GM19035 (cell line): ENCODE data around the gene NECTIN4.

ENCODE experiments used
- ATAC-seq: cut with Tn5 transposase; IDR thresholded peaks from one replicate; pipeline ENCODE4 v1.9.1; 2021; ENCODE audit not compliant: unreplicated experiment

The NECTIN4 gene

DNA sequence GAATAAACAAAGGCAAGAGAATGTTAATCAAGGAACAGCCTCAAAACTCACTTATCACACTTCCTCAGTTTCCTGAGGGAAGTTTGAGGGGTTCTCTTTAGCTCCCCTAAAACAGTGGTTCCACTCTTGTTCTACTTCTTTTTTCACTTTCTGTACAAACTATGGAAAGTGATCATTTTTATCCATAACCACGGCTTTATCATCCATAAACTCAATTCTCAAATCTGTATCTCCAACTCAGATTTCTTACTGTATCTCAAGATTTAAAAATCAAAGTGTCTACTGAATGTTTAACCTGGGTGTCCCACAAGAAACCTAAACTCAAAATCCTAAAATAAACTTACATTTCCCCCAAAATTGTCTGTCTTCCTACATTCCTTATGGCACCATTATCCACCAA, 24.6 kb upstream of the NECTIN4 start:
- no peak for ATAC-seq

DNA sequence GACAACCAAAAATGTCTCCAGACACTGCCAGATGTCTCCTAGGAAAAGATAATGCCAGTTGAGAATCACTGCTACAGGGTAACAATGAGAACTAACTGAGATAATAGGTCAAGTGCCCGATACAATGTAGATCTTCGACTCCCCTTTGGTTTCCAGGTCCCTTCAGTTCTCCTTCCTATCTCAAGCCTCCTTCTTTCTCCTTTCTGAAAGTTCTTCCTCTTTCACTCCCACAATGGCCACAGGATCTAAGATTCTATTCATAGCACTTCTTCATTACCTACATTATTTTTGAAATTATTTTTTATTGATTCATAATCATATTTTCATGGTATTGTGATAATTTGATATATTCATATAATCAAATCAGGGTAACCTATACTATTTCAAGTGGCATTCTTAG, 22.2 kb upstream of the NECTIN4 start:
- no peak for ATAC-seq

DNA sequence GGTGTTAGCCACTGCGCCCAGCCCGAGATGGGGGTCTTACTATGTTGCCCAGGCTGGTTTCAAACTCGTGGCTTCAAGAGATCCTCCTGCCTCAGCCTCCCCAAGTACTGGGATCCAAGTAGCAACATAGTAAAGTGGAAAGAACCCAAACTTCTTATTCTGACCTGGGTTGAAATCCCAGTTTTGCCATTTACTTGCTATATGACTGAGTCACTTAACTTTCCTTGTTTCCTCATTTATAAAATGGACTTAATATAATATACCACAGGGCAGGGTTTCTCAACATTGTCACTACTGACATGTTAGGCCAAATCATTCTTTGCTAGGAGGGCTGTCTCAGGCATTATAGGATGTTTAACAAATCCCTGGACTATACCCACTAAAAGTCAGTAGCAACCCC, 21.8 kb upstream of the NECTIN4 start:
- no peak for ATAC-seq

DNA sequence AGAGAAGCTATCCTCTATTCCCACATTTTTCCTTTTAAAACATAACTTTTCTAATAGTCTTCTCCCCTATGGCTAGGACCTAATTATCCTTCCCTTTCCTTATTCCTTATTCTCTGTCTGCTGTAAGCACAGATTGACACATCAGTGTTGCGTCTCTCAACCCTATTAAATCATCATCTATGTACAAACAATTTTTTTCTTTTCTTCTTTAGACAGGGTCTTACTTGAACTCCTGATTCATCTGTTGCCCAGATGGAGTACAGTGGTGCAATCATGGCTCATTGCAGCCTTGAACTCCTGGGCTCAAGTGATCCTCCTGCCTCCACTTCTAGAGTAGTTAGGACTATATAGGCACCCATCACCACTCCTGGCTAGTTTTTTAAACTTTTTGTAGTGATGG, 17.1 kb upstream of the NECTIN4 start:
- no peak for ATAC-seq

DNA sequence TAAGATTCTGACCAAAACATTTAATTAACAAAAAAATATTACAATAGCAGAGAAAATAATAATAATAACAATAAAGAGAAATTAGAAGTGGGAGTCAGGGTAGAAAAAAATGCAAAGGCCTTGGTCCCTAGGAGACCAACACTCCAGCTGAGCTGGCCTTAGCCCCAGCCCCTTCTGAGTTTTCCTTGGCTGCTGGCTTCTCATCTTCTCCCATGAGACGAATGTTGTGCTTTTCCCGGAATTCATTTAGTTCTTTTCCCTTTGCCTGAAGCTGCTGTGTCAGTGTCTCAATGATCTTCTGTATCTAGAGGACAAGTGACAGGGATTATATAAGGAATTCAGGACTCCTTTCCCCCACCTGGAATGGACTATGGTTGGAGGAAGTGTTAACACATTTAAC, 11.2 kb upstream of the NECTIN4 start:
- no peak for ATAC-seq

DNA sequence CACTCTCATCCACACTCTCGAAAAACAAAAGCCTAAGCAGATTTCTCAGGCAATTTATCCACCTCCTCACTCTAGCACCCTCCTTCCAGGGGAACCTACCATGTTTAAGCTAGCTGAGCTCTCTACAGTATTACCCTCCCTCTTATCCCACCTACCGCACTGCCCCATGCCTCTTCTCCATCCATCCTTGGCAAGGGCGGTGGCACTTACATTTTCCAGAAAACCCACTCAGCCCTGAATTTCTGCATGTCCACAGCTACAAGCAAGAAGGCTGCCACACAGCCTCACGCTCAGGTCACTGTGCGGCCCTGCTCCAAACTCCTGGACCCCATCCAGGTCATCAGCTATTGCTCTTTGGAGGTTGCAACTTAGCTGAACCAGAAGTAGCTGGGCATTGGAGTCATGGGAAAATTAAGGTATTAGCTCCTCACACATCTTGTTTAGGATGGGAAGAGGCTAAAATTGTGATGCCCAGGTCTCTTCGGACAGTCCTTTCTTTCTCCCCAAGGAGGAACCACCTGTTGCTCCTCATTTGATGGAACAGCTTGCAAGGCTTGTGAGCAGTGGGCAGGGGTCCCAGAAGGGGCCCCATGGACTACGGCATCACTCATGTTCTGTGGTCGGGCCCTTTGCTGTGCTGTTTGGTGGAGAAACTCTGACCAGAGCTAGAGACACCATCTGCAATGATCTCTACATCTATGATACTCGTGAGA, 9.9 kb upstream of the NECTIN4 start:
- ATAC-seq, result no peak

DNA sequence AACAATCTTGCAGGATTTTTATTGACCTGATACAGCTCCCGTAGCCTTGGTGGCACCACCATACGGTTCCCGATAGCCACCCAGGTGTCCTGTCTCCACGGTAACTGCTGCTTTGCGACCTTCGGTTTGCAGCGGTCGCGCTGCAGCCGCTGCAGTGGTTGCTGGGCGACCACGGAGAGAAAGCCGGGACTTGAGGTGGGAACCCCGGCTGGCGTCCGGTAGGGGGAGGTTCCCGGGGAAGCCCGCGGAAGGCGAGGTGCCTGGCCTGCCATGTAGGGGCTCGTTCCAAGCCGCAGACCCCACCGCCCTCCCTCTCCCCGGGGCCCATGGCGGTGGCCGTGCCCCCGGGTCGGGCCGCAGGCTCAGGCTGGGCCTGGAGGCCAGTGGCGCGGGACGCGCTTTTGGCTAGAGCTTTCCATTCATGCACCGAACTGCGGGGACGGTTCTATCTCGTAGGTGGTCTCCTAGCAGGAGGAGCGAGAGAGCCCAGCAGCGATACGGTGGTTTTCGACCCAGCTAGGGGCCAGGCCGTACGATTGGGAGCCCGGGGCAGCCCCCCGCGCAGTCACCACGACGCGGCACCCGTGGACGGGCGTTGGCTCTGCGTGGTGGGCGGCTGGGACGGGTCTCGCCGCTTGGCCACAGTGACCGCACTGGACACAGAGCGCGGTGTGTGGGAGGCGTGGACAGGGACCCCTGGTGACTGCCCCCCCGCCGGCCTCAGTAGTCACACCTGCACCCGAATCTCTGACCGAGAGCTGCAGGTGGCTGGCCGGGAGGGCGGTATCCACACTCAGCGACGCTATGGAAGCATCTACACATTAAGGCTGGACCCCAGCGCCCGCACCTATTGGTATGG, 9.1 kb upstream of the NECTIN4 start, which contains the start of gene KLHDC9:
KLHDC9 (plus strand) TSS at position 152 of the 859 bp plus-strand sequence; CDS start at position 327, 175 bp downstream.
- ATAC-seq, result peak; percentile 78

DNA sequence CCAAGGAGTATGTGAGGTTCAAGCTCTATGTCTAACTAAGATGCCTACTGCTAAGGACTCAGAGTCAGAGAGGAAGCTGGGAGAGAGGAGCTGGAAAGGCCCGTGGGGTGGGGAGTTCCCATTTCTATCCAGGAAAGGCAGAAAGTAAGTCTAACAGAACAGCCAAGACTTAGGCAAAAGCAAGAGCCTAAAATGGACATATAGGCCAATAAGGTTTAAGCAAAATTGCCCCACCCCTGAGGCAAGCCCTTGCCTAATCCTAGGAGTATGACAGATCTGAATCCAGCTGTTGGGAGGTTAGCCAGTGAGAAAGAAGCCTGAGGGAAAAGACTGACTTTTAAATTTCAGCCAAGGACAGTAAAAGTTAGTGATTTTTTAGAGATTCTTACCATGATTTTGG, 7.2 kb upstream of the NECTIN4 start:
- ATAC-seq, result no peak

DNA sequence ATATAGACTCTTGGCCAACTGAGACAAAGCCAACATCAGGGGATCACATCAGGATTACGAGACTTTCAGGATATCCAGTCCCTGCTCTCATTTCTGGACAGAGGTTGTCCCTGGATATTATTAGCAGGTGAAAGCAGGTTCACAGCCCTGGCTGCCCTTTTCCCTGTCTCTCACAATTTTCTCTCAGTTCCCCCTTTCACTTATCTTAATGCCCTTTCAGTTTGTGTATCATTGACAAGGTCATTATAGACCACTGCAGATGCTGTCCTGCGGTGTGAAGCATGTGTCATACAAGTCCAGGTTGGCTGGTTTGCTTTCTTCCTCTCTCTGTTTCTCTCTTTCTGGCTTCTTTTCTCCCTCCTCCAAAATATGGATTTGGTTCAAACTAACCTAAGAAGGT, 6.7 kb upstream of the NECTIN4 start:
- ATAC-seq, result no peak

DNA sequence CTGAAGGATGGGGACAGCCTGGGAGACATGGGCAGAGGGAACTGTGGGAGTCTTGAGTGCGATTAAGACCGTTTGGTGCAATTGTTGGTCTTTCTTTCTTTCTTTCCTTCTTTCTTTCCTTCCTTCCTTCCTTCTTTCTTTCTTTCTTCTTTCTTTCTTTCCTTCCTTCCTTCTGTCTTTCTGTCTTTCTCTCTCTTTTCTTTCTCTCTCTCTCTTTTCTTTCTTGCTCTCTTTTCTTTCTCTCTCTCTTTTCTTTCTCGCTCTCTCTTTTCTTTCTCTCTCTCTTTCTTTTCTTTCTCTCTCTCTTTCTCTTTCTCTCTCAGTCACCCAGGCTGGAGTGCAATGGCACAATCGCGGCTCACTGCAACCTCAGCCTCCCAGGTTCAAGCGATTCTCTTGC, 5.9 kb upstream of the NECTIN4 start:
- no peak for ATAC-seq

DNA sequence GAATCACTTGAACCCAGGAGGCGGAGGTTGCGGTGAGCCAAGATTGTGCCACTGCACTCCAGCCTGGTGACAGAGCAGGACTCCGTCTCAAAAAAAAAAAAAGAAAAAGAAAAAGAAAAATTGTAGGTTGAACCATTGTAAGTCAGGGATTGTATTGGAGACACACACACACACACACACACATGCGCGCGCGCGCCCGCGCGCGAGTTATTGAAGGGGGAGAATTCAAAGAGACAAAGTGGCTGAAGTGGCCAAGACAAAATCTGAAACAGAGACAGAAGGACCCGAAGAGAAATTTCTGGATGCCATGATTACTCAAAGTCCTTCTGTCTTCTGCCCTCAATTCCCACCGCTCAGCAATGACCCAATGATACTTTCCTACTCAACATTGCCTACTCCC, 5.1 kb upstream of the NECTIN4 start:
- ATAC-seq, result no peak

DNA sequence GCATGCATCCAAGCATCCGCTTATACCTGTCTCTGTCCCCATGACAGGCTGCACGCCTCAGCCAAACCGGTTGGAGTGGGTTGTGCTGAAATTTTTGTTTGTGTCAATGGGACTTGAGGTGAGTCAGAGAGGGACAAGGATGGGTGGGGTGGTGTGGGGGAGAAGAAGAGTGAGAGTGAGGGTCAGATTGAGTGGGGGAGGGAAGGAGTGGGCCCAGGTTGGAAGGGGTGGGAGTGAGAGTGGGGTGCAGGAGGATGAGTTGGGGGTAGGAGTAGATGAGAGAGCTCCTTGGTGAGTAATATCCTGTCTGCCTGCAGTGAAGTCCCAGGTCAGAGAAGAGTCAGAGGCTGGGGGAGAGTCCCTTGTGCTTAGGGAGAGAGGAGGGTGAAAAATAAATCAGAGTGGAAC, 3.3 kb upstream of the NECTIN4 start:
- ATAC-seq, result no peak

DNA sequence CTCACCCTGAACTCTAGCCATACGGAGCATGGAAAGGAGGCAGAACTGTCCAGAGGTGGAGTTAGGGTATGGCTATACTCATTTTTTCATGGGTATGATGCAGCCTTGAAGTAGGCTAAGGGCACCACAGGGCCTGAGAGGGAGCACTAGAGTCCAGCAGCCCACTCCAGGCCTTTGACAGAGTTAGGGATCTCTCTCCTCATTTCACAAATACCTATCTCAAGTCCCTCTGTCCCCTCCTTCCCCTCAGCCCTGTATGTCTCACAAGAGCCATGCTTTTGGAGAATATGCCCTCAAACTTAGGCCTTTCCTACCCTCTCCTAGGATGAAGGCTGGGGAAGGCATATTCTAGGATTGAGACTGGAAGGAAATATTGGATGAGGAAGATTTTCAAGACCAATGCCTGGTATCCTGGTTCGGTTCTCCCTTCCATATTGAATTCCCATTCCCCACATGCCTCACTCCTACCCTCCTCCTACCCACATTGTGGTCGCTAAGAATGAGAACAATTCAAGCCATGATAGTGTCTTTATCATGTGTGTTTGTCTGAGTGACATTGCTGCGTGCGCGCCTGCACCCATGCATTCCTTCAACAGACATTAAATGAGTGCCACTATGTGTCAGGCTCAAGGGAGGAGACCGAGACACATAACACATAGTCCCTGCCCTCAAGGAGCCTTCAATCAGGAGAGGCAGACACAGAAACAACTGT, 2.6 kb upstream of the NECTIN4 start:
- ATAC-seq, result no peak

DNA sequence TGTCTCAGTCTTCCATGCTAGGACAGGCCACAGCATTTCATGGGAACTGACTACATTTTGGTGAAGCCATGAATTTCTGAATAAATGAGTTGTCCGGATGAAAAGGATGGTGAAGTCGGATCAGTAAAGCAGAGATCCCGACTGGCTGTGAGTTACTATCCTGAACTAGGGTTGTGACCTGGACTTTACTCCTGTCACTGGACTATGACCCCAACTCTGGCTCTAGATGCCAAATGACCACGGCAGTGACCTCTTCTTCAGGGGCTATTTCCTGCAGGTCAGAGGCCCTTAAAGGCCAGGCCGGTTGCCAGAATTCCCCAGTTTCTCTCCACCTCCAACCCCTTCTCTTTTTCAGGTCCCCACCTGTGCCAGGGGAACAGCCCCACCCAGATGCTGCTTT, 1.7 kb upstream of the NECTIN4 start:
- ATAC-seq, result no peak

DNA sequence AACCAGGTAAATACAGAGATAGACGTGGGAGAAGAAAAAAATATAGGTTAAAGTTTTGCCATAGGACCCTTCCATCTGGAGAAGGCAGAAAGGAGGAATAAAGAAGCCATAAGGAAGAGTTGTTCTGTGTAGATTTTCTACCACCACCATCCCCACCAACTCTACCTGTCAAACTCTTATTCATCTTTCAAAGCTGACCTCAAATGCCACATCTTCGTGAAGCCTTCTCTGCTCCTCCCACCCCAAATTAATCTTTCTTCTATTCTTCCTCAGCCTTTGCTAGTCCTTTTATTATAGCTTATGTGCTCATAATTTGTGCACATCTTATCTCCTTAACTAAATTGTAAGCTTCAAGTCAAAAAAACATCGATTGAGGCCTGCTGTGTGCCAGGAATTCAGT, 1.3 kb upstream of the NECTIN4 start:
- ATAC-seq, result no peak

DNA sequence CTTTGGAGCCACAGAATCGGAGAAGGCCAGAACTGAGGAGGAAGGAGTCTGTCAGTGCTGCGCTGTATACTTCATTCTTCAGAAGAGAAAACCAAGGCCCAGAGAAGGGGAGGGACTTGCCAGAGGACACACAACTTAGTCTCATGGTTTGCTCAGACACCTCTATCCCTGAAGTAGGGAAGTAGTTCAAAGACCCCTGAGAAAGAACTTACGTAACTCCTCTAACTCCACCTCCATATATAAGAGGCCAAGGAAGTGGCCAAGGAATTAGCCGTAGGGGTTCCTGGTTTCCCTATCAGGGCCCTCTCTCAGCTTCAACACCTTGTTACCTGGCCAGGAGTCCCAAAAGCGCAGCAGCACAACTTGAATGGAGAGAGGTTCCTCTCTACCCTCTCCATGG, 580 bp upstream of the NECTIN4 start:
- ATAC-seq, result no peak

DNA sequence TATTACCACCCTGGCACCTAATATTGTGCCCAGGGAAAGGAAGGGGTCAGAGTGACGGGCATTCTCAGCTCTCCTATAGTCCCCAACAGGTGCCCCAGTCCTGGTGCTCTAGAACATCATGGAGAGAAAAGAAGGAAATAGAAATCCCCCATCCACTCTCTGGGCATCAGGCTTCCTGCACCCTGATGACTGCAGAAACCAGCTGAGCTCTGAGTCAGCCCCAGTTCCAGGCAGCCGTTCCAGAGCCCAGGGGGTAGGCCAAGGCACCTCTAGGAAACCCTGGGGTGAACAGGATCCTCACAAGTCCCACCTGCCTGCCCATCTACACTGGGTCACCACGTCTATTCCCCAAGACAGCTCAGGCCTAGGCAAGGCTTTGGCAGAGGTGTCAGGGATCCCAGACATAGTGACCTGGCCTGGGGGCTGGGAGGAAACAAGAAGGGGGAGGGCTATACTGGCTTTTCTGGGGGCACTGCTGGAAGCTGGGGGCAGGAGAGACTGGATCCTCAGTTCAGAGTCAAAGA, 709 bp downstream of the NECTIN4 start:
- no peak for ATAC-seq

DNA sequence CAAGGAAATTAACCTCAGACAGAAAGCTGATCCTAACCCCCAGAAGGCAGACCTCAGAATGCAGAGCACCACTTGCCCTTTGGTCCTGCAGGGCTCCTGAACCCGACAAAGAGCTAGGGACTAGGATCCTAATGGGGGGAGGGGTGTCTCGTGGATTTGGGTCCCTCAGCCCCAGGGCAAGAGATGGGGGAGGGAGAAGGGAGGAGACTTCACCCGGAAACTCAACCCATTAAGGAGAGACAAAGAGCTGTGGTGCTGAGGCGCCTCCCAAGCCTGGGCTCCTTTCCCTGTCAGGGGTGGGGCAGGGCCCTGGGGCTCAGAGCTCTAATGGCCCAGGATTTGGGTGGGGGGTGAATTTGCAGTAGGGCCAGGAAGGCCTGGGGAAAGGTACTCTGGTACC, 2.9 kb downstream of the NECTIN4 start:
- no peak for ATAC-seq

DNA sequence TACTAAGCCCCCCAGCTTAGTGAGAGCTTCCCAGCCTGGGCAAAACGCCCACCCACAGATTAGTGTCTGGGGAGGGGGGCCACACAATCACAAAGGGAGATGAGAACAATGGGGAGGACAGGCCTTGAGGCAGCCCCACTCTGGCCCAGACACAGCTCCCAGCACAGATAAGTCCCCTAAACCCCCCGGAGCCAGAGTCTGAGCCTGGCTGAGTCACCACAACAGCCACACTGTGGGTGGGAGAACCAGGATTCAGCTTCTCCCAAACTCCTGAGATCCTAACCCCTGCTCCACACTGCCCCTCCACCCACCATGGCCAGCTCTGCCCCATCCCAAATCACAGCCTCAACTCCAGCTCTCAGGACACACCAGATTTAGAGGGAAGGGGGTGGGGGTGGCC, 4.2 kb downstream of the NECTIN4 start:
- no peak for ATAC-seq

DNA sequence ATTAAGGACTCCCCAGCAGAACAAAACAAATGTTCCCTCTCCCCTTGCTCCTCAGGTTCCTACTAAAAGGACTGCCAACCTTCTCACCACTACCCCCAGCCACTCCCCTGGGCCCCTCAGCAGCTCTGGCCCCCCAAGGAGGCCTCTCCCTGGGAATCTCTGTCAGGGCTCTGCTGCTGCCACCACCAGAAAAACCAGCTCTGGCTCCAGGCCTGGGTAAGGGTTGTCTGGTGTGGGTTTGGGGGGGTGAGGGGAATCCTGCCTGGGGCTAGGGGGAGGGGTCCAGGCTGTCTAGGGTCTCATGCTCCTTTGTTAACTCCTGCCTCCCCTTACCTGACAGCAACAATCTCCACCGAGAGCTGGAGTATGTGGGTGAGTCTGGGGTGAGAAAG, 4.8 kb downstream of the NECTIN4 start:
- ATAC-seq, result no peak

DNA sequence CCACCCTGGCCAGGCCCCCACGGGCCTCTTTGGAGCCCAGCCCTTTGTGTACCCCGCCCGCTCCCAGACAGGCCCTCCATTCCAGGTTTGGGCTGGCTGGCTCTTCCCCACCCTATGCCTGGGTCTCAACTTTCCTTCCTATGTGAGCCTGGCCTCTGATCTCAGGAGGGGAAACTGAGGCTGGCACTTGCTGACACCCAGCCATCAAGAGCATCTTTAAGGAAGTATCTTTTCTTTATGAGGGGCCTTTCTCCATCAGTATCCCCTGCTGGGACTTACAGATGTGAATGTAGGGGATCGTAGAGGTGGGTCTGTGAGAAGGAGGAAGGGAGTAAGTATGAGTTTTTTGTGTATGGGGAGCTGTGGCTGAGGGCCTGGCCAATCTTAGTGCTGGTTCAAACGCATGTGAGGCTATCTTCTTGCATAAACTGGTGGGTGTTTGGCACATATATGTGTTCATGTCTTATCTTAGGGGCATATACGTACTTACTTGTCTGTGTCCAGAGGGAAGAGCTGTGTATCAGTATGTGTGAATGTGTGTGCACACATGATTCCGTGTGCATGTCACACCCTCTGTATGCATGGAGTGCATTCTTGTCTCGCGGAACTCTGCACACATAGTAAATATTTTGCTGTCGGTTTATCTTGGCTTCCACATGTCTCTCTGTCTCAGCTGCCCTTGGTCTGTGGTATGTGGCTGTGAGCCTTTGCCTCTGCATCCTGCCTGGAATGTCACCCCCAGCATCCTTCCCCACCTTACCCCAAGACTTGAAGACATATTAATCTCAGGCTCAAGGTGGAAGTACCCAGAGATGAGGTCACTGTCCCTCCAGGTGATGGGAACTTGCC, 5.4 kb downstream of the NECTIN4 start:
- ATAC-seq, result no peak
